Endothelial cell (in vitro differentiated cells): ENCODE data around the gene NEFH. TPM values are rescaled to one million over a fixed set of nuclear protein-coding genes. Genes with fewer than 3 reads are reported as not detected.

Source experiments
- DNase-seq: peaks from one replicate; pipeline ENCODE4 v3.0.0; 2021; ENCODE audit warnings: low spot score
- H3K27ac Mint-ChIP-seq: one replicate; pipeline ENCODE4 v1.8.0; 2021; ENCODE audit warnings: mixed read lengths, inconsistent platforms; ENCODE audit not compliant: unreplicated experiment
- H3K27me3 Mint-ChIP-seq: one replicate; pipeline ENCODE4 v1.8.0; 2021; ENCODE audit warnings: mild to moderate bottlenecking, moderate library complexity, mixed read lengths, inconsistent platforms; ENCODE audit not compliant: unreplicated experiment
- H3K36me3 Mint-ChIP-seq: one replicate; pipeline ENCODE4 v1.8.0; 2021; ENCODE audit warnings: mild to moderate bottlenecking, low read depth, mixed read lengths, inconsistent platforms; ENCODE audit not compliant: unreplicated experiment
- H3K4me1 Mint-ChIP-seq: one replicate; pipeline ENCODE4 v1.8.0; 2021; ENCODE audit warnings: mild to moderate bottlenecking, mixed read lengths, inconsistent platforms; ENCODE audit not compliant: unreplicated experiment
- H3K4me3 Mint-ChIP-seq: one replicate; pipeline ENCODE4 v1.8.0; 2021; ENCODE audit warnings: mild to moderate bottlenecking, mixed read lengths, inconsistent platforms; ENCODE audit not compliant: unreplicated experiment
- H3K9me3 Mint-ChIP-seq: one replicate; pipeline ENCODE4 v1.8.0; 2021; ENCODE audit warnings: mixed read lengths, inconsistent platforms; ENCODE audit not compliant: unreplicated experiment
- total RNA-seq: library from RNA; stranded (reverse); fragmentation: NEBNext Ultra II Directional; extraction: Animal tissue kit (Norgen Biotek cat#: 25700); gene quantifications from one replicate; pipeline ENCODE4 v1.2.1, GENCODE V29; 2021; ENCODE audit not compliant: unreplicated experiment
- TF ChIP-seq, protein P1 (sequence below): fragments of 200-600 bp; sonication (generic); IDR thresholded peaks from one replicate; pipeline ENCODE4 v1.5.0; 2021; ENCODE audit warnings: antibody characterized with exemption; ENCODE audit not compliant: unreplicated experiment

The NEFH gene
- total RNA-seq, 1 donor from 2014 or later = 18.2 TPM

DNA sequence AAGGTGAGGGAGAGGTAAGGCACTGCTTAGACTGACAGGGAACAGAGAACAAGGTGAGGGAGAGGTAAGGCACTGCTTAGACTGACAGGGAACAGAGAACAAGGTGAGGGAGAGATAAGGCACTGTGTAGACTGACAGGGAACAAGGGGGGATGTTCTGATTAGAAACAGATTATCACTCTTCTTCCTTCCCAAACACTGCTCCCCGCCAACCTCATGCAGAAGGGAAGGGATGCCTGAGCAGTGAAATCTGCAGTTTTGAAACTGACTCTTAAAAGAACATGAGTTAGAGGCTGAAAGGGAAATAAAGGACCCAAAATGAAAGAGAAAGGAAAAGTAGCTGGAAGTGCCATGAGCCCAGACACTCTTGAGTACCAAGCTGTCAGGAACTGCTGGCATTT lies 29.8 kb downstream of the NEFH start:
- H3K9me3 Mint-ChIP-seq = no peaks in the 10 kb centered on the region
- H3K36me3 Mint-ChIP-seq = peaks cover 35% of the 10 kb centered on the region
- TF ChIP-seq, protein P1, sequence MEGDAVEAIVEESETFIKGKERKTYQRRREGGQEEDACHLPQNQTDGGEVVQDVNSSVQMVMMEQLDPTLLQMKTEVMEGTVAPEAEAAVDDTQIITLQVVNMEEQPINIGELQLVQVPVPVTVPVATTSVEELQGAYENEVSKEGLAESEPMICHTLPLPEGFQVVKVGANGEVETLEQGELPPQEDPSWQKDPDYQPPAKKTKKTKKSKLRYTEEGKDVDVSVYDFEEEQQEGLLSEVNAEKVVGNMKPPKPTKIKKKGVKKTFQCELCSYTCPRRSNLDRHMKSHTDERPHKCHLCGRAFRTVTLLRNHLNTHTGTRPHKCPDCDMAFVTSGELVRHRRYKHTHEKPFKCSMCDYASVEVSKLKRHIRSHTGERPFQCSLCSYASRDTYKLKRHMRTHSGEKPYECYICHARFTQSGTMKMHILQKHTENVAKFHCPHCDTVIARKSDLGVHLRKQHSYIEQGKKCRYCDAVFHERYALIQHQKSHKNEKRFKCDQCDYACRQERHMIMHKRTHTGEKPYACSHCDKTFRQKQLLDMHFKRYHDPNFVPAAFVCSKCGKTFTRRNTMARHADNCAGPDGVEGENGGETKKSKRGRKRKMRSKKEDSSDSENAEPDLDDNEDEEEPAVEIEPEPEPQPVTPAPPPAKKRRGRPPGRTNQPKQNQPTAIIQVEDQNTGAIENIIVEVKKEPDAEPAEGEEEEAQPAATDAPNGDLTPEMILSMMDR = no peak
- no peak overlapping the region for H3K4me3 Mint-ChIP-seq
- no peaks in the 10 kb centered on the region for H3K4me1 Mint-ChIP-seq
- no peak for DNase-seq
- H3K27me3 Mint-ChIP-seq = no peaks in the 10 kb centered on the region
- H3K27ac Mint-ChIP-seq = no peak overlapping the region

DNA sequence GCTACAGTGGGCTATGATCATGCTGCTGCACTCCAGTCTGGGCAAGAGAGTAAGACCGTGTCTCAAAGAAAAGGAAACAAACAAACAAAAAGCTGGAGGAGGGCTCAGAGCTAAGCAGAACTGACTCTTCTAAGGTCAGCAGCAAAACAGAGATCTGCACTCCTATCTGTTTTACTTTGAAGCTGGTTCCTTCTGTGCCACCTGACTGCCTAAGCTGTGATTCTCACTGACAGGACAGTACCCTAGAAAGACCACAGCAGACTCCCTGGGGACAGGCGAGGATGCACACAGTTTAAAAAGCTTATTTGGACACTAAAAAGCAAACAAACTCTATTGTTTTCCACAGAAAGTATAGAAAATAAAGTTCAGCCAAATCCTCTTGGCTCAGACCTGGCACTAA lies 30.5 kb downstream of the NEFH start:
- DNase-seq = no peak
- Mint-ChIP-seq H3K27ac (no peak overlapping the region), H3K9me3 (no peaks in the 10 kb centered on the region), H3K4me3 (peak overlapping the region; percentile 31), H3K27me3 (no peaks in the 10 kb centered on the region), H3K4me1 (no peaks in the 10 kb centered on the region), H3K36me3 (peaks cover 33% of the 10 kb centered on the region)
- TF ChIP-seq, protein P1 = no peak

DNA sequence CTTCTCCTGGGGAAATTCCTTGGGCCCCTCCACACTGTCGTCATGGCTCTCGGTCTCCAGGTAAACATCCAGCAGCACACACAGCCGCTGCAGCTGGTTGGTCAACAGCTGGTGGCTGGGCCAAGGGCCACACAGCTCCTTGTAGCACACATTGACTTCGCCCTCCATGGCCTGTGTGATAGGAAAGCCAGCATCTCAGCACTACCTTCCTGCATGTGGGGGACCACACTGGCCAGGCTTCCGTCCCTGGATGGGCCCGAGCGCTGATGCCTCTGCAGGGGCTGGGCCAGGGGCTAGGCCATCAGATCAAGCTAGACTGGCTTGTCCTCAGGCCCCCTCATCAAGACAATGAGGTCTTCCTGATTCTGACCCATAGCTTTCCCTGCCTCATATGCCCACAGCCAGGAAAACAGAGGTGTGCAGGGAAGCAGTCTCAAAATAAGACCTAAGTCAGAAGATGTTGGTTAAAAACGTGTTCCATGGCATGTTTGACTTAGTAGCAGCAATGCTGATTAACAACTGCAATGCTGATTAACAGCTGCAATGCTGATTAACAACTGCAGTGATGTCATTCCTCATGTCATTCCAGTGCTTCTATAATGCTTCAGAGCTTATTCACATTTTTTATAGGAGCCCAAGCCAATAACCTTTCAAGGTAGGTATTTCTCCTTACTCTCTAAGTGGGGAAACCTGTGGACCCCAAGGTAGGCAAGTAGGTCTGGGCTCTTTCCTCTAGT lies 31.3 kb downstream of the NEFH start:
- peaks cover 39% of the 10 kb centered on the region for H3K36me3 Mint-ChIP-seq
- H3K4me1 Mint-ChIP-seq = no peaks in the 10 kb centered on the region
- DNase-seq = no peak
- no peaks in the 10 kb centered on the region for H3K9me3 Mint-ChIP-seq
- peak overlapping the region; percentile 31 for H3K4me3 Mint-ChIP-seq
- TF ChIP-seq, protein P1 = no peak
- no peak overlapping the region for H3K27ac Mint-ChIP-seq
- H3K27me3 Mint-ChIP-seq = peaks cover under 1% of the 10 kb centered on the region

DNA sequence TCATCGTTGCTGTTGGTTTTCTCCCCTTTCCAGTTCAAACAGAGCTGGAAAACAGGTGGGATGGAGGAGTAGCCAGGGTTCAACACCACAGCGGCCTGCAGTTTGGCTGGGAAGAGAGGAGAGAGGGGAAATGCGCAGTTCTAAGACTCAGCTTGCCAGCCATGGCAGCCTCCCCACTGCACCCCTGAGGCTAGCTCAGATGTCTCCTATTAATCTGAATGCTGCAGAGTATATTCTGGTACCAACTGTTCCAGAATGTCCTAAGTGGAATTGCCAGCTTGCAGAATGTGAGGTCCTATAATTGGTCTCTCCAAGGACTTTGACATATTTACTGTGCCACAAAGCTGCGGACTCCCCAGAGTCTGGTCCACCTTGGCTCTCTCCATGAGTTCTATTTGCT lies 32.0 kb downstream of the NEFH start:
- H3K4me3 Mint-ChIP-seq = no peak overlapping the region

More for the DNA sequence above, 32.0 kb downstream of the NEFH start:
- DNase-seq = no peak
- H3K27me3 Mint-ChIP-seq = peaks cover 1% of the 10 kb centered on the region
- H3K27ac Mint-ChIP-seq = no peak overlapping the region
- no peaks in the 10 kb centered on the region for H3K4me1 Mint-ChIP-seq
- TF ChIP-seq, protein P1 = no peak
- no peaks in the 10 kb centered on the region for H3K9me3 Mint-ChIP-seq
- peaks cover 37% of the 10 kb centered on the region for H3K36me3 Mint-ChIP-seq
